Measurements from ENCODE around the gene PROX2.

PROX2 gene

DNA sequence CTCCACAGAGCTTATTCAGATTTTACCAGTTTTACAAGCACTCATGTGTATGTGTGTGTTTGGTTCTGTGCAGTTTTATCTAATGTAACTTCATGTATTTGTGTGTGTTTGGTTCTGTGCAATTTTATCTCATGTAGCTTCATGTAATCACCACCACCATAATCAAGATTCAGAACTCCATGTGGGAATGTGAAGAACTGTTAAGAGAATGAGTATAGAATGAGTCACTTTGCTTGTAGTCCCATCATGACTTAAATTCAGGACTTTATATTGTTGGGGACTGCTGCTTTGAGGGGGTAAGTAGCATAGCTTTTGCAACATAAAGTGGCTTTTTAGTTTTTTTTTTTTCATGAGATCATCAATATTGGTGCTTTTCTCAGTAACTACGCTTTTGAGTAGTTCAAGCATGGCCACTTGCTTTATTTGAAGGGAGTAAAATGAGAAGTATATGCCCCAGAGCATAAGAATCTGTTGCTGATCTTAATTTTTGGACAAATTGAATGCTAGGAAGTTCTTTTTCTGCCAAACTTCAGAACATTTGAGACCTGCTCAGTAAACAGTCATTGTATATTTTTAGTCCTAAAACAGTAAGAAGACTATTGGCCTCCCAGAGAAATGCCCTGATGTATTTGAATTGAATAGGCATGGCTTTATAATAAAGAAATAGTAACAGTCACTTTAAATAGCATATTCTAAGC lies 28.8 kb downstream of the PROX2 start:
- Histone ChIP-seq H3K27me3 (ENCODE audit: insufficient read depth, poor library complexity, severe bottlenecking) (no peaks in the 10 kb centered on the region), H3K4me3 (replicated peaks; ENCODE audit: insufficient read depth, low read length) (no peak overlapping the region), H3K27ac (replicated peaks) (no peak overlapping the region)
- no peak for DNase-seq (ENCODE audit: low read depth in 1 of 2, low spot score in 1 of 2)
- TF ChIP-seq, protein P1, sequence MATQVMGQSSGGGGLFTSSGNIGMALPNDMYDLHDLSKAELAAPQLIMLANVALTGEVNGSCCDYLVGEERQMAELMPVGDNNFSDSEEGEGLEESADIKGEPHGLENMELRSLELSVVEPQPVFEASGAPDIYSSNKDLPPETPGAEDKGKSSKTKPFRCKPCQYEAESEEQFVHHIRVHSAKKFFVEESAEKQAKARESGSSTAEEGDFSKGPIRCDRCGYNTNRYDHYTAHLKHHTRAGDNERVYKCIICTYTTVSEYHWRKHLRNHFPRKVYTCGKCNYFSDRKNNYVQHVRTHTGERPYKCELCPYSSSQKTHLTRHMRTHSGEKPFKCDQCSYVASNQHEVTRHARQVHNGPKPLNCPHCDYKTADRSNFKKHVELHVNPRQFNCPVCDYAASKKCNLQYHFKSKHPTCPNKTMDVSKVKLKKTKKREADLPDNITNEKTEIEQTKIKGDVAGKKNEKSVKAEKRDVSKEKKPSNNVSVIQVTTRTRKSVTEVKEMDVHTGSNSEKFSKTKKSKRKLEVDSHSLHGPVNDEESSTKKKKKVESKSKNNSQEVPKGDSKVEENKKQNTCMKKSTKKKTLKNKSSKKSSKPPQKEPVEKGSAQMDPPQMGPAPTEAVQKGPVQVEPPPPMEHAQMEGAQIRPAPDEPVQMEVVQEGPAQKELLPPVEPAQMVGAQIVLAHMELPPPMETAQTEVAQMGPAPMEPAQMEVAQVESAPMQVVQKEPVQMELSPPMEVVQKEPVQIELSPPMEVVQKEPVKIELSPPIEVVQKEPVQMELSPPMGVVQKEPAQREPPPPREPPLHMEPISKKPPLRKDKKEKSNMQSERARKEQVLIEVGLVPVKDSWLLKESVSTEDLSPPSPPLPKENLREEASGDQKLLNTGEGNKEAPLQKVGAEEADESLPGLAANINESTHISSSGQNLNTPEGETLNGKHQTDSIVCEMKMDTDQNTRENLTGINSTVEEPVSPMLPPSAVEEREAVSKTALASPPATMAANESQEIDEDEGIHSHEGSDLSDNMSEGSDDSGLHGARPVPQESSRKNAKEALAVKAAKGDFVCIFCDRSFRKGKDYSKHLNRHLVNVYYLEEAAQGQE (IDR thresholded peaks at IDR 0.05; ENCODE audit: insufficient replicate concordance, low read depth), result no peak
- TF ChIP-seq GABPA (IDR thresholded peaks at IDR 0.05; ENCODE audit: low read depth), result no peak
- TF ChIP-seq SPI1 (IDR thresholded peaks at IDR 0.05; ENCODE audit: borderline replicate concordance, low read depth), result no peak
- TF ChIP-seq, protein P2, sequence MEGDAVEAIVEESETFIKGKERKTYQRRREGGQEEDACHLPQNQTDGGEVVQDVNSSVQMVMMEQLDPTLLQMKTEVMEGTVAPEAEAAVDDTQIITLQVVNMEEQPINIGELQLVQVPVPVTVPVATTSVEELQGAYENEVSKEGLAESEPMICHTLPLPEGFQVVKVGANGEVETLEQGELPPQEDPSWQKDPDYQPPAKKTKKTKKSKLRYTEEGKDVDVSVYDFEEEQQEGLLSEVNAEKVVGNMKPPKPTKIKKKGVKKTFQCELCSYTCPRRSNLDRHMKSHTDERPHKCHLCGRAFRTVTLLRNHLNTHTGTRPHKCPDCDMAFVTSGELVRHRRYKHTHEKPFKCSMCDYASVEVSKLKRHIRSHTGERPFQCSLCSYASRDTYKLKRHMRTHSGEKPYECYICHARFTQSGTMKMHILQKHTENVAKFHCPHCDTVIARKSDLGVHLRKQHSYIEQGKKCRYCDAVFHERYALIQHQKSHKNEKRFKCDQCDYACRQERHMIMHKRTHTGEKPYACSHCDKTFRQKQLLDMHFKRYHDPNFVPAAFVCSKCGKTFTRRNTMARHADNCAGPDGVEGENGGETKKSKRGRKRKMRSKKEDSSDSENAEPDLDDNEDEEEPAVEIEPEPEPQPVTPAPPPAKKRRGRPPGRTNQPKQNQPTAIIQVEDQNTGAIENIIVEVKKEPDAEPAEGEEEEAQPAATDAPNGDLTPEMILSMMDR (IDR thresholded peaks at IDR 0.05; ENCODE audit: insufficient read depth, low read length), result no peak
- TF ChIP-seq POLR2AphosphoS5 (IDR thresholded peaks at IDR 0.05; ENCODE audit: low read depth), result no peak

DNA sequence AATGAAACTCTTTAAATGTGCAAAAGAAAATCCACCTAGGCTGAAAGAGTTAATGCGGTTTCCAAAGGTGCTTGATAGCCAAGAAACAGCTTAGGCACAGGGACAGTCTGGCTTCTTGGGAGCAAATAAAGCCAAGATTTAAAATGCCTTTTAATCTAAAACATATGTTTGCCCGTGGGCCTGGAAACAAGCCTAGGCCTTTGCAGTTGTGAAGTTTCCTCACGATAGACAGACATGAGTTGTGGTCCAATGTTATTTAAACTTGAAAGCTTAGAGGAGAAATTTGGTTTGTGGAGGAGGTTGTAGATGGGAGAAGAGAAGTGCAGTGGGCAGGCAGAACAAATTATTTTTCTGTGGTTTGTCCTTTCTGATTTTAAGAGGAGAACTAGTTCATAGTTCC lies 29.8 kb downstream of the PROX2 start:
- Histone ChIP-seq H3K27me3 (ENCODE audit: insufficient read depth, poor library complexity, severe bottlenecking) (no peaks in the 10 kb centered on the region), H3K4me3 (replicated peaks; ENCODE audit: insufficient read depth, low read length) (no peak overlapping the region), H3K27ac (replicated peaks) (no peak overlapping the region)
- DNase-seq (ENCODE audit: low read depth in 1 of 2, low spot score in 1 of 2), result no peak
- TF ChIP-seq POLR2AphosphoS5 (IDR thresholded peaks at IDR 0.05; ENCODE audit: low read depth), result no peak
- TF ChIP-seq, protein P1 (IDR thresholded peaks at IDR 0.05; ENCODE audit: insufficient replicate concordance, low read depth), result no peak
- TF ChIP-seq, protein P2 (IDR thresholded peaks at IDR 0.05; ENCODE audit: insufficient read depth, low read length), result no peak
- TF ChIP-seq GABPA (IDR thresholded peaks at IDR 0.05; ENCODE audit: low read depth), result no peak
- TF ChIP-seq SPI1 (IDR thresholded peaks at IDR 0.05; ENCODE audit: borderline replicate concordance, low read depth), result no peak

DNA sequence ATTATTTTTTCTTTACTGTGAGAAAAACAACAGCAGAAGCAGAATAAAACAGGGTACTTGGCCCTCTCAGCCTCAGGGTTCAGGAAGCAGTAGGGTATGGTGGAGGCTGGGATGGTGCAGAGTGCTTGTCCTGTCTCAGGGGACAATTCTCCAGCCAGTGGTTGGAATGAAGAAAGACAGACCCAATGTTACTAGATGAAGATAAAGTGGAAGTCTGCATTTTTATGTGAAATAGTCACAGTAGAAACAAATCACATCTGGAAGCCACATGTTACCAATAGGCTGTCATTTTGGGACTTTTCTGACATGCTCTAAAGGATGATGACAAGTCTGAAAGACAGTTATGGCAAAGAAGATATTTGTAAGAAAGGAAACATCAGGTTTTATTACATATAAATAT lies 32.3 kb downstream of the PROX2 start:
- DNase-seq (ENCODE audit: low read depth in 1 of 2, low spot score in 1 of 2), result no peak
- Histone ChIP-seq H3K27ac (replicated peaks) (no peak overlapping the region), H3K4me3 (replicated peaks; ENCODE audit: insufficient read depth, low read length) (no peak overlapping the region), H3K27me3 (ENCODE audit: insufficient read depth, poor library complexity, severe bottlenecking) (no peaks in the 10 kb centered on the region)
- no peak for TF ChIP-seq SPI1 (IDR thresholded peaks at IDR 0.05; ENCODE audit: borderline replicate concordance, low read depth)
- TF ChIP-seq POLR2AphosphoS5 (IDR thresholded peaks at IDR 0.05; ENCODE audit: low read depth), result no peak
- TF ChIP-seq, protein P1 (IDR thresholded peaks at IDR 0.05; ENCODE audit: insufficient replicate concordance, low read depth), result no peak
- TF ChIP-seq GABPA (IDR thresholded peaks at IDR 0.05; ENCODE audit: low read depth), result no peak
- TF ChIP-seq, protein P2 (IDR thresholded peaks at IDR 0.05; ENCODE audit: insufficient read depth, low read length), result no peak

Measured in HL-60 (cell line).